ENCODE results near the gene HRC.

Gene HRC

GRCh38 chr19:49165865-49166301, 10.7 kb upstream of the HRC start:
- H4K91ac ChIP-seq (ENCODE audit: low read depth, low read length), result no peak overlapping the region
- no peaks in the 10 kb centered on the region for H3K79me2 ChIP-seq (ENCODE audit: control insufficient read depth, insufficient read depth, low read length, poor library complexity)
- peaks cover 18 to 20% of the 10 kb centered on the region in 2 experiments for H3K36me3 ChIP-seq (ENCODE audit: control insufficient read depth in 1 of 2, insufficient read depth in 2 of 2, low read length in 2 of 2)

GRCh38 chr19:49165111-49165750, 10.0 kb upstream of the HRC start:
- no peak for DNase-seq
- Histone ChIP-seq H3K23ac (ENCODE audit: low read length) (no peak overlapping the region), H3K9ac (ENCODE audit: low read length) (no peak overlapping the region), H3K4me3 (ENCODE audit: low read depth, low read length) (no peak overlapping the region), H2BK120ac (ENCODE audit: insufficient read depth, low read length, poor library complexity) (no peak overlapping the region), H3K36me3 (ENCODE audit: control insufficient read depth in 1 of 2, insufficient read depth in 2 of 2, low read length in 2 of 2) (peaks cover 14 to 17% of the 10 kb centered on the region in 2 experiments), H2BK5ac (ENCODE audit: low read depth, low read length, poor library complexity) (no peak overlapping the region), H3K4ac (ENCODE audit: low read depth, low read length) (no peak overlapping the region), H3K4me2 (ENCODE audit: low read length) (no peak overlapping the region), H3K9me3 (ENCODE audit: insufficient read depth, low read depth, low read length) (no peaks in the 10 kb centered on the region), H2BK12ac (ENCODE audit: low read length) (no peak overlapping the region), H2AFZ (ENCODE audit: insufficient read depth, low read length, poor library complexity) (no peak overlapping the region), H2AK5ac (ENCODE audit: low read length) (no peak overlapping the region), H3K4me1 (ENCODE audit: control insufficient read depth in 1 of 2, insufficient read depth in 2 of 2, low read length in 2 of 2) (no peaks in the 10 kb centered on the region), H3K18ac (ENCODE audit: low read length) (no peak overlapping the region), H4K8ac (ENCODE audit: low read depth, low read length) (no peak overlapping the region), H3K79me1 (ENCODE audit: low read length) (no peaks in the 10 kb centered on the region), H3K79me2 (ENCODE audit: control insufficient read depth, insufficient read depth, low read length, poor library complexity) (no peaks in the 10 kb centered on the region), H3K27ac (ENCODE audit: low read depth, low read length) (no peak overlapping the region), H4K91ac (ENCODE audit: low read depth, low read length) (no peak overlapping the region), H3K14ac (ENCODE audit: low read length) (no peak overlapping the region), H3K27me3 (ENCODE audit: insufficient read depth, low read length) (no peaks in the 10 kb centered on the region), H4K12ac (ENCODE audit: low read depth, low read length) (no peak overlapping the region)
- no CpG with 5 or more reads among the region's 24 CpGs for WGBS (ENCODE audit: extremely low coverage, insufficient coverage, insufficient read length)

More at GRCh38 chr19:49165865-49166301, 10.7 kb upstream of the HRC start:
- H3K18ac ChIP-seq (ENCODE audit: low read length), result no peak overlapping the region
- H3K23ac ChIP-seq (ENCODE audit: low read length), result no peak overlapping the region
- H2BK12ac ChIP-seq (ENCODE audit: low read length), result no peak overlapping the region
- H3K27ac ChIP-seq (ENCODE audit: low read depth, low read length), result no peak overlapping the region
- no peak overlapping the region for H3K4me3 ChIP-seq (ENCODE audit: low read depth, low read length)
- no peak overlapping the region for H4K8ac ChIP-seq (ENCODE audit: low read depth, low read length)
- no peak overlapping the region for H2BK120ac ChIP-seq (ENCODE audit: insufficient read depth, low read length, poor library complexity)
- H3K27me3 ChIP-seq (ENCODE audit: insufficient read depth, low read length), result no peaks in the 10 kb centered on the region
- no peak overlapping the region for H3K9ac ChIP-seq (ENCODE audit: low read length)
- peak overlapping the region; percentile 2 for H4K12ac ChIP-seq (ENCODE audit: low read depth, low read length)
- no peak overlapping the region for H3K4ac ChIP-seq (ENCODE audit: low read depth, low read length)
- no peak overlapping the region for H2BK5ac ChIP-seq (ENCODE audit: low read depth, low read length, poor library complexity)
- no peaks in the 10 kb centered on the region for H3K9me3 ChIP-seq (ENCODE audit: insufficient read depth, low read depth, low read length)
- no peaks in the 10 kb centered on the region for H3K79me1 ChIP-seq (ENCODE audit: low read length)
- no peak for DNase-seq
- H2AFZ ChIP-seq (ENCODE audit: insufficient read depth, low read length, poor library complexity), result no peak overlapping the region
- H3K4me1 ChIP-seq (ENCODE audit: control insufficient read depth in 1 of 2, insufficient read depth in 2 of 2, low read length in 2 of 2), result no peaks in the 10 kb centered on the region
- no CpG with 5 or more reads among the region's 30 CpGs for WGBS (ENCODE audit: extremely low coverage, insufficient coverage, insufficient read length)
- H3K4me2 ChIP-seq (ENCODE audit: low read length), result no peak overlapping the region
- H2AK5ac ChIP-seq (ENCODE audit: low read length), result no peak overlapping the region
- H3K14ac ChIP-seq (ENCODE audit: low read length), result no peak overlapping the region

GRCh38 chr19:49161987-49162386, 6.8 kb upstream of the HRC start:
- H3K18ac ChIP-seq (ENCODE audit: low read length), result no peak overlapping the region
- H3K9ac ChIP-seq (ENCODE audit: low read length), result no peak overlapping the region
- peaks cover 8% of the 10 kb centered on the region in 2 experiments for H3K4me1 ChIP-seq (ENCODE audit: control insufficient read depth in 1 of 2, insufficient read depth in 2 of 2, low read length in 2 of 2)
- no peak overlapping the region for H2BK120ac ChIP-seq (ENCODE audit: insufficient read depth, low read length, poor library complexity)
- H3K4ac ChIP-seq (ENCODE audit: low read depth, low read length), result no peak overlapping the region
- no peak overlapping the region for H2BK5ac ChIP-seq (ENCODE audit: low read depth, low read length, poor library complexity)
- H3K27me3 ChIP-seq (ENCODE audit: insufficient read depth, low read length), result no peaks in the 10 kb centered on the region
- H3K79me2 ChIP-seq (ENCODE audit: control insufficient read depth, insufficient read depth, low read length, poor library complexity), result peaks cover 6% of the 10 kb centered on the region
- WGBS (ENCODE audit: extremely low coverage, insufficient coverage, insufficient read length), result no CpG with 5 or more reads among the region's 4 CpGs
- H4K91ac ChIP-seq (ENCODE audit: low read depth, low read length), result no peak overlapping the region
- H3K27ac ChIP-seq (ENCODE audit: low read depth, low read length), result no peak overlapping the region
- H3K79me1 ChIP-seq (ENCODE audit: low read length), result peaks cover 10% of the 10 kb centered on the region
- no peak overlapping the region for H2AFZ ChIP-seq (ENCODE audit: insufficient read depth, low read length, poor library complexity)
- no peak for DNase-seq
- H3K4me2 ChIP-seq (ENCODE audit: low read length), result no peak overlapping the region
- H3K4me3 ChIP-seq (ENCODE audit: low read depth, low read length), result no peak overlapping the region
- no peak overlapping the region for H4K8ac ChIP-seq (ENCODE audit: low read depth, low read length)
- no peak overlapping the region for H2BK12ac ChIP-seq (ENCODE audit: low read length)
- no peak overlapping the region for H3K14ac ChIP-seq (ENCODE audit: low read length)
- no peak overlapping the region for H4K12ac ChIP-seq (ENCODE audit: low read depth, low read length)
- H3K9me3 ChIP-seq (ENCODE audit: insufficient read depth, low read depth, low read length), result no peaks in the 10 kb centered on the region
- peaks cover 2 to 8% of the 10 kb centered on the region in 2 experiments for H3K36me3 ChIP-seq (ENCODE audit: control insufficient read depth in 1 of 2, insufficient read depth in 2 of 2, low read length in 2 of 2)
- H3K23ac ChIP-seq (ENCODE audit: low read length), result no peak overlapping the region
- H2AK5ac ChIP-seq (ENCODE audit: low read length), result no peak overlapping the region

GRCh38 chr19:49160450-49161189, 5.4 kb upstream of the HRC start:
- H3K9me3 ChIP-seq (ENCODE audit: insufficient read depth, low read depth, low read length), result no peaks in the 10 kb centered on the region
- peaks cover 10% of the 10 kb centered on the region for H3K79me1 ChIP-seq (ENCODE audit: low read length)
- no peak overlapping the region for H3K4ac ChIP-seq (ENCODE audit: low read depth, low read length)
- H2BK12ac ChIP-seq (ENCODE audit: low read length), result no peak overlapping the region
- peaks cover 8% of the 10 kb centered on the region in 2 experiments for H3K4me1 ChIP-seq (ENCODE audit: control insufficient read depth in 1 of 2, insufficient read depth in 2 of 2, low read length in 2 of 2)
- no peak overlapping the region for H3K23ac ChIP-seq (ENCODE audit: low read length)
- H4K8ac ChIP-seq (ENCODE audit: low read depth, low read length), result no peak overlapping the region
- H3K36me3 ChIP-seq (ENCODE audit: control insufficient read depth in 1 of 2, insufficient read depth in 2 of 2, low read length in 2 of 2), result peaks cover 0 to 2% of the 10 kb centered on the region in 2 experiments
- H4K12ac ChIP-seq (ENCODE audit: low read depth, low read length), result no peak overlapping the region
- WGBS (ENCODE audit: extremely low coverage, insufficient coverage, insufficient read length), result no CpG with 5 or more reads among the region's 13 CpGs
- no peak overlapping the region for H2AK5ac ChIP-seq (ENCODE audit: low read length)
- no peak overlapping the region for H3K4me3 ChIP-seq (ENCODE audit: low read depth, low read length)
- H2BK120ac ChIP-seq (ENCODE audit: insufficient read depth, low read length, poor library complexity), result no peak overlapping the region
- no peak overlapping the region for H3K14ac ChIP-seq (ENCODE audit: low read length)
- no peaks in the 10 kb centered on the region for H3K27me3 ChIP-seq (ENCODE audit: insufficient read depth, low read length)
- H3K9ac ChIP-seq (ENCODE audit: low read length), result no peak overlapping the region
- no peak overlapping the region for H3K27ac ChIP-seq (ENCODE audit: low read depth, low read length)
- H3K79me2 ChIP-seq (ENCODE audit: control insufficient read depth, insufficient read depth, low read length, poor library complexity), result peaks cover 6% of the 10 kb centered on the region
- no peak for DNase-seq
- H4K91ac ChIP-seq (ENCODE audit: low read depth, low read length), result no peak overlapping the region
- H3K4me2 ChIP-seq (ENCODE audit: low read length), result no peak overlapping the region
- H3K18ac ChIP-seq (ENCODE audit: low read length), result no peak overlapping the region
- H2AFZ ChIP-seq (ENCODE audit: insufficient read depth, low read length, poor library complexity), result no peak overlapping the region
- no peak overlapping the region for H2BK5ac ChIP-seq (ENCODE audit: low read depth, low read length, poor library complexity)

All from trophoblast cell (in vitro differentiated cells and primary cell).